Measurements from ENCODE around the gene ITIH3. TPM values are rescaled to one million over a fixed set of nuclear protein-coding genes. Genes with fewer than 3 reads are reported as not detected.
A peak's percentile ranks its signal among the peaks of the same experiment; 100 is the strongest.

ITIH3 gene
- total and polyA plus RNA-seq, 2 donors from 2014 or later: 2.1 to 2.3 TPM

GRCh38 chr3:52816654-52817053 lies 22.1 kb downstream of the ITIH3 start:
- Histone ChIP-seq H3K9ac (ENCODE audit: low read length in 3 of 3) (no peak overlapping the region), H3K36me3 (ENCODE audit: control insufficient read depth in 2 of 3, insufficient read depth in 3 of 3, low read length in 3 of 3) (no peaks in the 10 kb centered on the region), H3K27ac (ENCODE audit: low read depth in 2 of 2, low read length in 2 of 2) (no peak overlapping the region), H3K9me3 (ENCODE audit: control insufficient read depth in 2 of 3, insufficient read depth in 1 of 3, low read length in 3 of 3) (no peaks in the 10 kb centered on the region), H3K4me3 (ENCODE audit: low read length in 3 of 3) (no peak overlapping the region), H3K4me1 (ENCODE audit: control insufficient read depth in 2 of 3, insufficient read depth in 2 of 3, low read depth in 1 of 3, low read length in 3 of 3) (no peaks in the 10 kb centered on the region), H3K27me3 (ENCODE audit: control insufficient read depth, insufficient read depth, low read length) (no peaks in the 10 kb centered on the region)
- intact Hi-C loops (cut with DNase I): no loop called here
- FAIRE-seq (no peak), DNase-seq (no peak)
- TF ChIP-seq CTCF (IDR thresholded peaks at IDR 0.05; ENCODE audit: borderline replicate concordance, extremely low read depth, insufficient read depth): no peak

- TF ChIP-seq CTCF (IDR thresholded peaks at IDR 0.05; ENCODE audit: borderline replicate concordance, extremely low read depth, insufficient read depth): no peak
- Histone ChIP-seq H3K4me3 (ENCODE audit: low read length in 3 of 3) (no peak overlapping the region), H3K4me1 (ENCODE audit: control insufficient read depth in 2 of 3, insufficient read depth in 2 of 3, low read depth in 1 of 3, low read length in 3 of 3) (no peaks in the 10 kb centered on the region), H3K36me3 (ENCODE audit: control insufficient read depth in 2 of 3, insufficient read depth in 3 of 3, low read length in 3 of 3) (no peaks in the 10 kb centered on the region), H3K9ac (ENCODE audit: low read length in 3 of 3) (no peak overlapping the region), H3K9me3 (ENCODE audit: control insufficient read depth in 2 of 3, insufficient read depth in 1 of 3, low read length in 3 of 3) (no peaks in the 10 kb centered on the region), H3K27ac (ENCODE audit: low read depth in 2 of 2, low read length in 2 of 2) (no peak overlapping the region), H3K27me3 (ENCODE audit: control insufficient read depth, insufficient read depth, low read length) (no peaks in the 10 kb centered on the region)
- intact Hi-C loops (cut with DNase I): no loop called here
- FAIRE-seq (no peak), DNase-seq (no peak)
These were observed 22.6 kb downstream of the ITIH3 start for GRCh38 chr3:52817221-52817620.

- TF ChIP-seq CTCF (IDR thresholded peaks at IDR 0.05; ENCODE audit: borderline replicate concordance, extremely low read depth, insufficient read depth): no peak
- Histone ChIP-seq H3K9ac (ENCODE audit: low read length in 3 of 3) (no peak overlapping the region), H3K4me1 (ENCODE audit: control insufficient read depth in 2 of 3, insufficient read depth in 2 of 3, low read depth in 1 of 3, low read length in 3 of 3) (no peaks in the 10 kb centered on the region), H3K9me3 (ENCODE audit: control insufficient read depth in 2 of 3, insufficient read depth in 1 of 3, low read length in 3 of 3) (no peaks in the 10 kb centered on the region), H3K36me3 (ENCODE audit: control insufficient read depth in 2 of 3, insufficient read depth in 3 of 3, low read length in 3 of 3) (no peaks in the 10 kb centered on the region), H3K27me3 (ENCODE audit: control insufficient read depth, insufficient read depth, low read length) (no peaks in the 10 kb centered on the region), H3K27ac (ENCODE audit: low read depth in 2 of 2, low read length in 2 of 2) (no peak overlapping the region), H3K4me3 (ENCODE audit: low read length in 3 of 3) (no peak overlapping the region)
- DNase-seq: no peak
- intact Hi-C loops (cut with DNase I): no loop called here
- FAIRE-seq: no peak
These were observed 23.3 kb downstream of the ITIH3 start for GRCh38 chr3:52817860-52818259.

GRCh38 chr3:52819936-52820335 lies 25.3 kb downstream of the ITIH3 start:
- FAIRE-seq (no peak), DNase-seq (peak in 1 of 5 donors; percentile 7)
- no peak for TF ChIP-seq CTCF (IDR thresholded peaks at IDR 0.05; ENCODE audit: borderline replicate concordance, extremely low read depth, insufficient read depth)
- no peaks in the 10 kb centered on the region for H3K4me1 ChIP-seq (ENCODE audit: control insufficient read depth in 2 of 3, insufficient read depth in 2 of 3, low read depth in 1 of 3, low read length in 3 of 3)
- no peak overlapping the region for H3K9ac ChIP-seq (ENCODE audit: low read length in 3 of 3)
- no peaks in the 10 kb centered on the region for H3K27me3 ChIP-seq (ENCODE audit: control insufficient read depth, insufficient read depth, low read length)
- H3K4me3 ChIP-seq (ENCODE audit: low read length in 3 of 3): no peak overlapping the region
- H3K36me3 ChIP-seq (ENCODE audit: control insufficient read depth in 2 of 3, insufficient read depth in 3 of 3, low read length in 3 of 3): peaks cover 0 to 9% (median 0%) of the 10 kb centered on the region in 3 donors
- intact Hi-C loops (cut with DNase I): no loop called here
- no peak overlapping the region for H3K27ac ChIP-seq (ENCODE audit: low read depth in 2 of 2, low read length in 2 of 2)
- no peaks in the 10 kb centered on the region for H3K9me3 ChIP-seq (ENCODE audit: control insufficient read depth in 2 of 3, insufficient read depth in 1 of 3, low read length in 3 of 3)
